Liver (tissue), 9 donors: ENCODE results near the gene EMP2. TPM values are rescaled to one million over a fixed set of nuclear protein-coding genes. Genes with fewer than 3 reads are reported as not detected.

Source experiments
- DNase-seq: peaks from one replicate; pipeline ENCODE4 v3.0.0-alpha.2; 2017; ENCODE audit warnings: low spot score
- H3K27ac ChIP-seq, 2 donors: one replicate each; pipeline ENCODE4 v1.7.0; 2013; ENCODE audit warnings: inconsistent platforms in 2 of 2, low read length in 2 of 2, control low read depth in 1 of 2, low read depth in 1 of 2, mild to moderate bottlenecking in 1 of 2
- H3K27me3 ChIP-seq, 4 donors: one replicate each; pipeline versions ENCODE4 v1.6.1 to v1.7.0; 2013; ENCODE audit warnings: low read length in 3 of 4, inconsistent platforms in 1 of 4, mild to moderate bottlenecking in 1 of 4, moderate library complexity in 1 of 4; ENCODE audit not compliant: control insufficient read depth in 4 of 4, insufficient read depth in 4 of 4
- H3K36me3 ChIP-seq, 4 donors: one replicate each; pipeline versions ENCODE4 v1.6.1 to v1.7.0; 2013; ENCODE audit warnings: low read length in 3 of 4, mild to moderate bottlenecking in 3 of 4, low read depth in 1 of 4, moderate library complexity in 1 of 4; ENCODE audit not compliant: control insufficient read depth in 4 of 4, insufficient read depth in 3 of 4
- H3K4me1 ChIP-seq, 4 donors: one replicate each; pipeline versions ENCODE4 v1.6.1 to v1.7.0; 2013; ENCODE audit warnings: low read length in 3 of 4, mild to moderate bottlenecking in 3 of 4, moderate library complexity in 1 of 4; ENCODE audit not compliant: control insufficient read depth in 4 of 4, insufficient read depth in 4 of 4
- H3K4me3 ChIP-seq, 3 donors: one replicate each; pipeline versions ENCODE4 v1.6.1 to v1.7.0; 2013; ENCODE audit warnings: low read length in 3 of 3, control low read depth in 1 of 3, low read depth in 1 of 3, mild to moderate bottlenecking in 1 of 3
- H3K9ac ChIP-seq, 2 donors: one replicate each; pipeline ENCODE4 v1.7.0; 2013; ENCODE audit warnings: low read length in 2 of 2, mild to moderate bottlenecking in 2 of 2, moderate library complexity in 2 of 2, control low read depth in 1 of 2, low read depth in 1 of 2
- H3K9me3 ChIP-seq, 4 donors: one replicate each; pipeline versions ENCODE4 v1.6.1 to v1.7.0; 2013; ENCODE audit warnings: low read length in 3 of 4; ENCODE audit not compliant: control insufficient read depth in 4 of 4
- ATF3 ChIP-seq: IDR thresholded peaks from 2 replicates; pipeline ENCODE4 v1.6.1; 2016; ENCODE audit warnings: antibody characterized with exemption
- CTCF ChIP-seq: fragments of 150-350 bp; IDR thresholded peaks from 2 replicates; pipeline ENCODE4 v1.5.1; 2017; ENCODE audit warnings: improper control_type of control experiment, low read depth, low read length; ENCODE audit not compliant: missing input control
- EGR1 ChIP-seq, 2 donors: IDR thresholded peaks; 2 replicates each; pipeline ENCODE4 v1.6.1; 2016 to 2018; ENCODE audit warnings: antibody characterized with exemption in 2 of 2, low read depth in 2 of 2
- FOXA1 ChIP-seq: IDR thresholded peaks from 2 replicates; pipeline ENCODE4 v1.6.1; 2016; ENCODE audit warnings: antibody characterized with exemption
- FOXA2 ChIP-seq: IDR thresholded peaks from 2 replicates; pipeline ENCODE4 v1.6.1; 2016; ENCODE audit warnings: antibody characterized with exemption
- GABPA ChIP-seq, 2 donors: IDR thresholded peaks in 1 of 2; conservative IDR thresholded peaks in 1 of 2; 2 replicates each; pipeline ENCODE4 v1.6.1; 2016; ENCODE audit warnings: antibody characterized with exemption in 2 of 2, mild to moderate bottlenecking in 1 of 2, moderate library complexity in 1 of 2
- HNF4A ChIP-seq, 2 donors: conservative IDR thresholded peaks; 2 replicates each; pipeline ENCODE4 v1.6.1; 2016; ENCODE audit warnings: antibody characterized with exemption in 2 of 2, mild to moderate bottlenecking in 2 of 2
- HNF4G ChIP-seq: IDR thresholded peaks from 2 replicates; pipeline ENCODE4 v1.6.1; 2016; ENCODE audit warnings: antibody characterized with exemption
- JUND ChIP-seq, 2 donors: IDR thresholded peaks; 2 replicates each; pipeline ENCODE4 v1.6.1; 2016; ENCODE audit warnings: antibody characterized with exemption in 2 of 2
- MAX ChIP-seq: IDR thresholded peaks from 2 replicates; pipeline ENCODE4 v1.6.1; 2016; ENCODE audit warnings: antibody characterized with exemption
- NR2F2 ChIP-seq: IDR thresholded peaks from 2 replicates; pipeline ENCODE4 v1.6.1; 2016; ENCODE audit warnings: antibody characterized with exemption
- RAD21 ChIP-seq, 2 donors: IDR thresholded peaks; 2 replicates each; pipeline ENCODE4 v1.6.1; 2016; ENCODE audit warnings: antibody characterized with exemption in 2 of 2, mild to moderate bottlenecking in 2 of 2
- REST ChIP-seq: IDR thresholded peaks from 2 replicates; pipeline ENCODE4 v1.6.1; 2016; ENCODE audit warnings: antibody characterized with exemption, mild to moderate bottlenecking
- RXRA ChIP-seq, 2 donors: IDR thresholded peaks; 2 replicates each; pipeline ENCODE4 v1.6.1; 2017 to 2018; ENCODE audit warnings: antibody characterized with exemption in 2 of 2, mild to moderate bottlenecking in 1 of 2
- SP1 ChIP-seq: IDR thresholded peaks from 2 replicates; pipeline ENCODE4 v1.6.1; 2018; ENCODE audit warnings: antibody characterized with exemption, mild to moderate bottlenecking
- TAF1 ChIP-seq: conservative IDR thresholded peaks from 2 replicates; pipeline ENCODE4 v1.6.1; 2016; ENCODE audit warnings: antibody characterized with exemption, mild to moderate bottlenecking
- YY1 ChIP-seq: IDR thresholded peaks from 2 replicates; pipeline ENCODE4 v1.6.1; 2016; ENCODE audit warnings: antibody characterized with exemption, mild to moderate bottlenecking
- ZBTB33 ChIP-seq: IDR thresholded peaks from 2 replicates; pipeline ENCODE4 v1.6.1; 2016; ENCODE audit warnings: antibody characterized with exemption
- WGBS: extraction: QIAGEN DNeasy Blood & Tissue Kit; methylation state at CpG from one replicate; pipeline ENCODE4 v1.1.7; 2013; 5-methylcytosine and 5-hydroxymethylcytosine counted together
- polyA plus RNA-seq, 2 donors: library from polyadenylated mRNA; stranded (reverse) in 1 of 2; unstranded in 1 of 2; fragments of 200-250 nt in 1 of 2; fragments of >200 nt in 1 of 2; fragmentation: Nextera tagmentation in 1 of 2; extraction: Ambion mirVana in 1 of 2; gene quantifications; one replicate each; pipeline versions ENCODE4 v1.2.1 to v1.2.3, GENCODE V29; 2013 to 2015
- total RNA-seq, 2 donors: library from RNA; depleted of rRNA; stranded (reverse); fragments of >200 nt; gene quantifications; one replicate each; pipeline ENCODE4 v1.2.3, GENCODE V29; 2014
- donor health status: healthy.
- donor health status: healthy.
- donor health status: healthy.
- donor health status: healthy.
- donor health status: healthy.

The EMP2 gene
- total and polyA plus RNA-seq, 4 donors, result 6.2 to 138 (median 66.7) TPM

- H3K9ac ChIP-seq, result no peak overlapping the region
- peaks cover 0 to 6% (median 1%) of the 10 kb centered on the region in 4 donors for H3K36me3 ChIP-seq
- no peaks in the 10 kb centered on the region for H3K9me3 ChIP-seq
- WGBS, result no CpG with 5 or more reads among the region's 1 CpG
- TF ChIP-seq JUND (IDR thresholded peaks at IDR 0.05), result no peak
- TF ChIP-seq HNF4A (conservative IDR thresholded peaks at IDR 0.05), result no peak
- TF ChIP-seq REST, result no peak
- no peak for TF ChIP-seq EGR1 (IDR thresholded peaks at IDR 0.05; ENCODE audit: low read depth in 2 of 2)
- TF ChIP-seq HNF4G, result no peak
- TF ChIP-seq YY1, result no peak
- no peak for TF ChIP-seq TAF1
- no peak for TF ChIP-seq ZBTB33
- no peak for TF ChIP-seq ATF3
- TF ChIP-seq CTCF, result no peak
- TF ChIP-seq SP1, result no peak
- no peak for TF ChIP-seq MAX
- TF ChIP-seq GABPA (IDR thresholded peaks at IDR 0.05 in 1 of 2, conservative IDR thresholded peaks at IDR 0.05 in 1 of 2), result no peak
- TF ChIP-seq FOXA1, result no peak
- no peak for TF ChIP-seq FOXA2
- no peak for TF ChIP-seq RXRA (IDR thresholded peaks at IDR 0.05)
- no peak for TF ChIP-seq RAD21 (IDR thresholded peaks at IDR 0.05)
- TF ChIP-seq NR2F2, result no peak
- no peak overlapping the region for H3K4me3 ChIP-seq
- H3K27ac ChIP-seq, result peak overlapping the region; percentile 75 to 89
- no peak for DNase-seq
- H3K27me3 ChIP-seq, result no peaks in the 10 kb centered on the region
- peaks cover 7 to 42% (median 25%) of the 10 kb centered on the region in 4 donors for H3K4me1 ChIP-seq
Observed at GRCh38 chr16:10519297-10519696, 61.1 kb downstream of the EMP2 start.
